H9 (cell line): ENCODE results near the gene TXNRD1. TPM values are rescaled to one million over a fixed set of nuclear protein-coding genes. Genes with fewer than 3 reads are reported as not detected.

ENCODE experiments used
- DNase-seq: peaks from one replicate; pipeline ENCODE4 v3.0.0-alpha.2; 2017
- H2AFZ ChIP-seq: one replicate; pipeline ENCODE4 v1.6.1; 2013; ENCODE audit warnings: mild to moderate bottlenecking, low read length, control low read depth, moderate library complexity
- H2AK5ac ChIP-seq: 2 replicates; pipeline ENCODE4 v1.6.1; 2013; ENCODE audit warnings: low read length, control low read depth, mixed read lengths; ENCODE audit not compliant: insufficient read length
- H2BK120ac ChIP-seq: one replicate; pipeline ENCODE4 v1.6.1; 2013; ENCODE audit warnings: low read depth, mild to moderate bottlenecking, low read length, control low read depth, inconsistent platforms; ENCODE audit not compliant: poor library complexity, severe bottlenecking
- H2BK12ac ChIP-seq: 2 replicates; pipeline ENCODE4 v1.6.1; 2013; ENCODE audit warnings: low read length, control low read depth, mixed read lengths, low read depth; ENCODE audit not compliant: insufficient read length
- H2BK15ac ChIP-seq: 2 replicates; pipeline ENCODE4 v1.6.1; 2013; ENCODE audit warnings: low read depth, low read length, control low read depth
- H2BK20ac ChIP-seq: one replicate; pipeline ENCODE4 v1.6.1; 2013; ENCODE audit warnings: low read depth, mild to moderate bottlenecking, low read length, control low read depth, inconsistent platforms; ENCODE audit not compliant: poor library complexity, severe bottlenecking
- H2BK5ac ChIP-seq: 2 replicates; pipeline ENCODE4 v1.6.1; 2013; ENCODE audit warnings: low read length, control low read depth, mixed read lengths; ENCODE audit not compliant: insufficient read length
- H3K14ac ChIP-seq: 2 replicates; pipeline ENCODE4 v1.6.1; 2013; ENCODE audit warnings: low read length, control low read depth; ENCODE audit not compliant: insufficient read depth
- H3K18ac ChIP-seq: 2 replicates; pipeline ENCODE4 v1.6.1; 2013; ENCODE audit warnings: low read depth, mild to moderate bottlenecking, mixed read lengths, low read length, control low read depth; ENCODE audit not compliant: insufficient read length
- H3K23ac ChIP-seq: 2 replicates; pipeline ENCODE4 v1.6.1; 2013; ENCODE audit warnings: low read length, control low read depth, mixed read lengths, low read depth; ENCODE audit not compliant: insufficient read length
- H3K23me2 ChIP-seq: 2 replicates; pipeline ENCODE4 v1.6.1; 2013; ENCODE audit warnings: low read depth, mild to moderate bottlenecking, mixed read lengths, low read length, control low read depth; ENCODE audit not compliant: insufficient read length, poor library complexity, severe bottlenecking
- H3K27ac ChIP-seq: 2 replicates; pipeline ENCODE4 v1.5.1; 2013; ENCODE audit warnings: low read length, control low read depth, mixed read lengths, low read depth; ENCODE audit not compliant: insufficient read length
- H3K27me3 ChIP-seq: 2 replicates; pipeline ENCODE4 v1.6.1; 2013; ENCODE audit warnings: low read length, control low read depth, inconsistent platforms; ENCODE audit not compliant: insufficient read depth
- H3K4ac ChIP-seq: 2 replicates; pipeline ENCODE4 v1.6.1; 2013; ENCODE audit warnings: low read depth, mild to moderate bottlenecking, control low read depth, inconsistent platforms, low read length, moderate library complexity
- H3K4me1 ChIP-seq: 2 replicates; pipeline ENCODE4 v1.6.1; 2013; ENCODE audit warnings: low read length, control low read depth, inconsistent platforms; ENCODE audit not compliant: insufficient read depth
- H3K4me2 ChIP-seq: 2 replicates; pipeline ENCODE4 v1.6.1; 2013; ENCODE audit warnings: low read length, control low read depth, mixed read lengths; ENCODE audit not compliant: insufficient read length, insufficient read depth
- H3K56ac ChIP-seq: 2 replicates; pipeline ENCODE4 v1.6.1; 2013; ENCODE audit warnings: low read depth, mild to moderate bottlenecking, mixed read lengths, low read length, control low read depth; ENCODE audit not compliant: insufficient read length
- H3K79me1 ChIP-seq: 2 replicates; pipeline ENCODE4 v1.6.1; 2013; ENCODE audit warnings: low read depth, mild to moderate bottlenecking, moderate library complexity, low read length, control low read depth, inconsistent platforms; ENCODE audit not compliant: insufficient read depth, poor library complexity, severe bottlenecking
- H3K79me2 ChIP-seq: 2 replicates; pipeline ENCODE4 v1.6.1; 2013; ENCODE audit warnings: low read length, control low read depth, inconsistent platforms; ENCODE audit not compliant: insufficient read depth
- H3K9ac ChIP-seq: 2 replicates; pipeline ENCODE4 v1.6.1; 2013; ENCODE audit warnings: low read length, control low read depth, mixed read lengths; ENCODE audit not compliant: insufficient read length; ENCODE audit errors: extremely low read depth
- H3K9me3 ChIP-seq: one replicate; pipeline ENCODE4 v1.6.1; 2013; ENCODE audit warnings: low read depth, low read length, inconsistent platforms; ENCODE audit not compliant: control insufficient read depth
- H3T11ph ChIP-seq: one replicate; pipeline ENCODE4 v1.6.1; 2013; ENCODE audit warnings: mild to moderate bottlenecking, low read length, control low read depth, inconsistent platforms
- H4K20me1 ChIP-seq: one replicate; pipeline ENCODE4 v1.6.1; 2013; ENCODE audit not compliant: control insufficient read depth, insufficient read length, insufficient read depth
- H4K5ac ChIP-seq: 2 replicates; pipeline ENCODE4 v1.6.1; 2013; ENCODE audit warnings: low read depth, mild to moderate bottlenecking, mixed read lengths, low read length, control low read depth; ENCODE audit not compliant: insufficient read length
- H4K8ac ChIP-seq: replicated peaks from 2 replicates; pipeline ENCODE4 v1.6.1; 2013; ENCODE audit warnings: low read length, control low read depth, mixed read lengths, low read depth; ENCODE audit not compliant: insufficient read length
- H4K91ac ChIP-seq: 2 replicates; pipeline ENCODE4 v1.6.1; 2013; ENCODE audit warnings: low read depth, mild to moderate bottlenecking, moderate library complexity, mixed read lengths, low read length, control low read depth; ENCODE audit not compliant: insufficient read length
- H3K27ac Mint-ChIP-seq, 3 experiments: 2 replicates in 2 of 3; 3 replicates in 1 of 3; pipeline ENCODE4 v1.8.0; 2020 to 2021; ENCODE audit warnings: mixed read lengths in 3 of 3, mild to moderate bottlenecking in 1 of 3, moderate library complexity in 1 of 3
- H3K27me3 Mint-ChIP-seq: 2 replicates; pipeline ENCODE4 v1.8.0; 2021; ENCODE audit warnings: low read depth, mild to moderate bottlenecking, moderate library complexity, mixed read lengths
- H3K36me3 Mint-ChIP-seq, 3 experiments: 2 replicates in 2 of 3; 3 replicates in 1 of 3; pipeline ENCODE4 v1.8.0; 2020 to 2021; ENCODE audit warnings: low read depth in 3 of 3, mixed read lengths in 3 of 3; ENCODE audit not compliant: insufficient read depth in 1 of 3
- H3K4me1 Mint-ChIP-seq, 2 experiments: 2 replicates each; pipeline ENCODE4 v1.8.0; 2020; ENCODE audit warnings: mixed read lengths in 2 of 2
- H3K4me3 Mint-ChIP-seq, 2 experiments: 2 replicates in 1 of 2; 3 replicates in 1 of 2; pipeline ENCODE4 v1.8.0; 2020 to 2021; ENCODE audit warnings: mild to moderate bottlenecking in 2 of 2, mixed read lengths in 2 of 2, moderate library complexity in 1 of 2
- H3K9me3 Mint-ChIP-seq, 2 experiments: 2 replicates in 1 of 2; 3 replicates in 1 of 2; pipeline ENCODE4 v1.8.0; 2020; ENCODE audit warnings: mild to moderate bottlenecking in 2 of 2, mixed read lengths in 2 of 2, moderate library complexity in 1 of 2
- CTCF ChIP-seq: fragments of 200-600 bp; sonication (generic); conservative IDR thresholded peaks from 3 replicates; pipeline ENCODE4 v1.8.0; 2021; ENCODE audit warnings: antibody characterized with exemption, mild to moderate bottlenecking
- WGBS: extraction: QIAGEN DNeasy Blood & Tissue Kit; methylation state at CpG from one replicate; pipeline ENCODE4 v1.1.7; 2013; ENCODE audit warnings: missing lambda C conversion rate, low lambda C conversion rate, mixed read lengths; ENCODE audit not compliant: insufficient read length; ENCODE audit errors: extremely low coverage; 5-methylcytosine and 5-hydroxymethylcytosine counted together
- total RNA-seq: library from RNA; stranded (reverse); gene quantifications from 2 replicates; pipeline ENCODE4 v1.2.1, GENCODE V29; 2021

The TXNRD1 gene
- total RNA-seq, 1 experiment from 2014 or later: 100 TPM

DNA sequence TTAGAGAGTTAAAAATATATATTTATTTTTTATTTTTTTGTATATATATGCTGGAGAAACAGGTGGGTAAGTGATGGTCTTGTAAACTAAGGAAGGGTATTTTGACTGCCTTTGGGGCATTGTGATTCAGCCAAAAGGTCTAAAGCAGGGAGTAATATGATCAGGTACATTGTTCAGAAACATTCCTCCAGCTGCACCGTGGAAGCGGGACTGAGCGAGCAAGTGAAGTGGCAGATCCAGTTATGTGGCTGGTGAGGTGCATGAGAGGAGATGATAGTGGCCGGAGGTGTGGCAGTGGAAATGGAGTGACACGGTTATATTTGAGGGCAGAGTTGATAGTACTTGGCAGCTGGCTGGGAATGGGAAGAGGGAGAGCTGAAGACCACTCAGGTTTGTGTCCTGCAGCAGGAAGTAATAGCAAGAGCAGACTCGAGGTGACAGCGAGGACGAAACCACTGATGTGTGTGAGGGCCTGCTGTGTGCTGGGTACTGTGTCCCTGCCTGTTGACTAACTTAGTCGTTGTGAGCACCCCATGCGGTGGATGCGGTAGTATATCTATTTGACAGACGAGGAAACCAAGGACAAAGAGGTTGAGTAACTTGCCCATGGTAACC lies 127.2 kb downstream of the TXNRD1 start:
- H2AK5ac ChIP-seq: no peak overlapping the region
- Mint-ChIP-seq H3K4me1 (peaks cover 4 to 5% of the 10 kb centered on the region in 2 experiments; a peak in 3 of 4 replicates), H3K4me3 (no peak overlapping the region), H3K27ac (peak overlapping the region in 2 of 3 experiments; percentile 14 to 40; a peak in 4 of 7 replicates), H3K9me3 (no peaks in the 10 kb centered on the region), H3K36me3 (peaks cover 33 to 67% (median 60%) of the 10 kb centered on the region in 3 experiments; a peak in 6 of 7 replicates), H3K27me3 (no peaks in the 10 kb centered on the region)
- no peak overlapping the region for H3K23ac ChIP-seq
- WGBS: no CpG with 5 or more reads among the region's 12 CpGs
- H3K79me1 ChIP-seq: no peaks in the 10 kb centered on the region
- H3K27me3 ChIP-seq: no peaks in the 10 kb centered on the region
- H2AFZ ChIP-seq: no peak overlapping the region
- H3K9me3 ChIP-seq: no peaks in the 10 kb centered on the region
- no peak overlapping the region for H3K9ac ChIP-seq
- H4K20me1 ChIP-seq: no peaks in the 10 kb centered on the region
- no peak overlapping the region for H3K56ac ChIP-seq
- DNase-seq: no peak
- no peak overlapping the region for H4K91ac ChIP-seq
- no peak for TF ChIP-seq CTCF
- H3K27ac ChIP-seq: no peak overlapping the region
- H3K79me2 ChIP-seq: no peaks in the 10 kb centered on the region
- no peak overlapping the region for H3K4ac ChIP-seq
- no peak overlapping the region for H3K14ac ChIP-seq
- no peak overlapping the region for H3K4me2 ChIP-seq
- H3K23me2 ChIP-seq: no peaks in the 10 kb centered on the region
- no peak overlapping the region for H2BK15ac ChIP-seq
- no peak overlapping the region for H2BK12ac ChIP-seq
- H2BK5ac ChIP-seq: no peak overlapping the region
- no peak overlapping the region for H3T11ph ChIP-seq
- H4K5ac ChIP-seq: no peak overlapping the region
- no peak overlapping the region for H2BK20ac ChIP-seq
- H2BK120ac ChIP-seq: no peak overlapping the region
- no peaks in the 10 kb centered on the region for H3K4me1 ChIP-seq
- no peak overlapping the region for H3K18ac ChIP-seq
- H4K8ac ChIP-seq: no peak overlapping the region
